ENCODE results near the gene RNF138.
"Not testable (repeated sequence)": the region's sequence is repeated elsewhere in the genome, so short reads cannot be mapped to it uniquely, and the experiment has no call there.

RNF138 gene

DNA sequence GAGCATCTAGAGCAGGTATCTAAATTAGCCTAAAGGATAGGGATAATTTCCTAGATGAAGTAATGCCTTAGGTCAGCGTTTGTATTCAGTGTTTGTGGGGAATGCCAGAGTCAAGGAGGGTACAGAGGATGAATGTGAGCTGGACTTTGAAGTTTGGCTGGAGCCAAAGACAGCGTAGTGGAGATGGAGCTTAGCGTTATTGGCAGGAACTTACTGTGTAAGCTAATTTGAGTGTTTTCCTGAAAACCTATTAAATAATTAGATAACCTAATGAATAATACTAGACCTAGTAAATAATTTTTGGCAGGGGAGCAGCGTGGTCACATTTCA lies 4.2 kb downstream of the RNF138 start:
- no peak for DNase-seq (ENCODE audit: low read depth in 2 of 2)

DNA sequence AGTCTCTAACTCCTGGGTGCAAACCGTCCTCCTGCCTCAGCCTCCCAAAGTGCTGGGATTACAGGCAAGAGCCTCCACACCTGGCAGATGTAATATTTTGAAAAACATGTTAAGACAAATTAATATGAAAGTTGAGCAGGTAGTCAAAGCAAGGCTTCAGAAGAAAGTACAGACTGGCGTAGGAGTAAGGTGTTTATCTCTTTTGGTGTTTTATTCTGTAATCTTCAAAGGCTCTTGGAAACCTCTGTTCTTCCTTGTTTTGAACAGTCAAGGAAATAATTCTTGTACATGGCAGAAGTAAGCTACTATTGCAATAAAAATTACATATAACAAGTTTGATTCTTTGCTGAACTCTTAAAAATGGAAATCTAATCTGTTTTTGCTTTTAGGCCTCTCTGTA lies 5.3 kb downstream of the RNF138 start:
- DNase-seq (ENCODE audit: low read depth in 2 of 2), result no peak

DNA sequence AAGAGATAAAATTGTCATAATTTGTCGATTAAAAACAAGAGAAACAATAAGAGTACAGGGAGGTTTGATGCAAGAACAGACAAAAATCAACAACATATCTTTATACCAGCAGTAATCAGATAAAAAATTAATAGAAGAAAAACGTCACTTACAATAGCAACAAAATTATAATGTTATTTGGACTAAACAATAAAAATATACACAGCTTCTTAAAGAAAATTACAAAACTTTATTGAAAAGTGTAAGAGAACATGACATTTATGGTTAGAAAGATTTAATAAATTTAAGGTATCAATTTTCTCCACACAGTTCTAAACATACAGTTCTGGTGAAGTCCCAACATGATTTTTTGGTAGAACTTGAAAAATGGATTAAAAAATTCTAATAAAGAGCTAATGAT lies 12.8 kb downstream of the RNF138 start:
- DNase-seq (ENCODE audit: low read depth in 2 of 2), result no peak

DNA sequence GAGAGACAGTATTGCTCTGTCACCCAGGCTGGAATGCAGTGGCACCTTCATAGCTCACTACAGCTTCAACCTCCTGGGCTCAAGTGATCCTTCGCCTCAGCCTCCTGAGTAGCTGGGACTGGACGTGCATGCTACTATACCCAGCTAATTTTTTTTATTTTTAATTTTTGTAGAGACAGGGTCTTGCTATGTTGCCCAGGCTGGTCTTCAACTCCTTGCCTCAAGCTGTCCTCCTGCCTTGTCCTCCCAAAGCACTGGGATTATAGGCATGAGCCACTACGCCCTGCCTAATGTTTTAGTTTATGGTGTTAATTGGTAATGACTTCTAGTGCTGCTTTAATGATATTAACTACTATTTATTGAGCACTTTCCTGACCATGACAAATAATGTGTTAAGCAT lies 18.3 kb downstream of the RNF138 start:
- no peak for DNase-seq (ENCODE audit: low read depth in 2 of 2)

DNA sequence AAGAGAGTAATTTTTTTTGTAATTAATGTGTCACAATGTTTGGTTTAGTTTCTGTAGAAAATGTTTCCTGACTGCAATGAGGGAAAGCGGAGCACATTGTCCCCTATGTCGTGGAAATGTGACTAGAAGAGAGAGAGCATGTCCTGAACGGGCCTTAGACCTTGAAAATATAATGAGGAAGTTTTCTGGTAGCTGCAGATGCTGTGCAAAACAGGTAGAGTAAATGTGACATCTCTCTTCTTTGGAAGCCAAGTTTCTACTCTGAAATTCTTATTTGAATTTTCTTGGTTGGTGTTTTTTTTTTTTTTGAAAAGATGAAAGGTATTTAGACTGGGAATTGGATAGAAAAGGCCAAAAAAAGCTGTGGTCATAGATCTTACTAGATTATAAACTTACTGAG lies 20.0 kb downstream of the RNF138 start:
- DNase-seq (ENCODE audit: low read depth in 2 of 2), result no peak

DNA sequence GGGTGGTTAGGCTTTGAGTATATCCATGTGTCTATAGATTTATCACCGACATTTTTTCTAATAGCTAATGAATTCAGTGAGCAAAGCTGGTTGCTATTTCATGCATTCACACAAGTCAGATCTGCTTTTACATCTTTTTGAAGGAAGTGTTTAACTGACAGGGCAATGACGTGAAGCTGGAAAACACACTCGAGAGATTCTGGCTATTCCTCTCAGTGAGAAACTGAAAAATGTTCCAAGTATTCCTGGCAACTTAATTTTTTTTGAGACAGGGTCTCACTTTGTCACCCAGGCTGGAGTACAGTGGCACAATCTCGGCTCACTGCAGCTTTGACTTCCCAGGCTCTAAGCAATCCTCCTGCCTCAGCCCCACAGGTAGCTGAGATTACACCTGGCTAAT lies 21.2 kb downstream of the RNF138 start:
- DNase-seq (ENCODE audit: low read depth in 2 of 2), result no peak

DNA sequence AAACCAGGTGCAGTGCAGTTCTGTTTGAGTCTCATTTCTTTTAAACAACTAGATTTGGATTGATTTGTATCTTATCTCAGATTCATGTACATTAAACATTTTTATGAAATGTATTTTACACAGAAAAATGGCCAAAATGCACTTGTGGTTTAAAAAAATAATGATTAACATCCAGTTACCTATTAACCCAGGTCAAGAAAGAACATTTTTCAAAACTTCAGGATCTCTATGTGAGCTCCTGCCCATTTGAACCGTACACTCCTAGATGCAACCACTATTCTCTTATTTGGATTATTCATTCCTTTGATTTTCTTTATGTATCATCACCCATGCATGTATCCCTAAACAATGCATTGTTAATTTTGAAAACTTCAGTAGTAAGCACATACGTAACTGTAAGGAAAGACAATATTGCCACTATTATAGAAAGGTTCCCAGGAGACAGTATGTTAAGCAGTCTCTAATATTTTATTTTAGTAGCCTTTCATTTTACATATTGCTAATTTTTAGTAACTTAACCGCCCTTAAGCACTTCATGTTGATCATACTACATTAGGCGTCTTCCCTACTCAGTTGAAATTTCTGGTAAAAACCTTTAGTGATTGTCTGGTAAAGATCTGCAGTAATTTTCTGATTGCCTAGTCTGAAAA lies 22.7 kb downstream of the RNF138 start:
- no peak for DNase-seq (ENCODE audit: low read depth in 2 of 2)

DNA sequence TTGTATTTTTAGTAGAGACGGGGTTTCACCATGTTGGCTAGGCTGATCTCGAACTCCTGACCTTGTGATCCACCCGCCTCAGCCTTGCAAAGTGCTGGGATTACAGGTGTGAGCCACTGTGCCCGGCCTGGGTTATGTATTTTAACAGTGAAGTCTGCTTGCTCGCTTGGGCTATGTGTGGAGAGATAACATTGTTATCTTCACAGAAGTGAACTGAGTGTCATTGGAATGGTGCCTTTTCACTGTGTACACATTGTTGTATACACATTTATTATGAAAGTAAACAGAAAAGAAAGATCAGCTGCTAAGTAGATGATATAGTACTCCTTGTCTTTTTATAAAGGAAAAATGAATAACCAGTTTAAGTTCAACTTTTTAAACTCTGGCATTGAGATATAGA lies 30.4 kb downstream of the RNF138 start:
- DNase-seq (ENCODE audit: low read depth in 2 of 2), result no peak

DNA sequence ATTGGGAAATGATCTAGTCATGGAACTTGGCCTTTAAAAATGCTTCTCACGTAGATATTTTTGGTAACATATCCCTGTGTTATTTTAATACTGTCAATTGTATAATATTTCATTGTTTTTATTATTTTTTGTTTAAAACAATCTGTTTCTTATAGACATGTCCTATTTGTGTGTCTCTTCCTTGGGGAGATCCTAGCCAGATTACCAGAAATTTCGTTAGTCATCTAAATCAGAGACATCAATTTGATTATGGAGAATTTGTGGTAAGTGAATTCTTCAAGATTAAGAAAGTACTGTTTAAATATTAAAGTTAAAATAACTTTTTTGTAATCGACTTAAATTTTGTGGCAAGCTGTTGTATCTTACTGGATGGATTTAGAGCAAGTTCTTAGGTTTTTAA lies 34.9 kb downstream of the RNF138 start:
- no peak for DNase-seq (ENCODE audit: low read depth in 2 of 2)

DNA sequence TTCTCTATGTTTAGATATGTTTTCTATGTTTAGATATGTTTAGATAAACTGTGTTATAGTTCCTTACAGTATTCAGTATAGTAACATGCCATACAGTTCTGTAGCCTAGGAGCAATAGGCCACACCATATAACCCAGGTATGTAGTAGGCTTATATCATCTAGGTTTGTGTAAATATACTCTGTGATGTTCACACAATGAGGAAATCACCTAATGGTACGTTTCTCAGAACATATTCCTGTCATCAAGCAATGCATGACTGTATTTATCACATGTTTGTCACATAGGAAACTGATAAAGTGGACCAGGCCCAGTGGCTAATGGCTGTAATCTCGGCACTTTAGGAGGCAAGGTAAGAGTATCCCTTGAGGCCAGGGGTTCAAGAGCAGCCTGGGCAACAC lies 44.0 kb downstream of the RNF138 start:
- DNase-seq (ENCODE audit: low read depth in 2 of 2), result no peak

DNA sequence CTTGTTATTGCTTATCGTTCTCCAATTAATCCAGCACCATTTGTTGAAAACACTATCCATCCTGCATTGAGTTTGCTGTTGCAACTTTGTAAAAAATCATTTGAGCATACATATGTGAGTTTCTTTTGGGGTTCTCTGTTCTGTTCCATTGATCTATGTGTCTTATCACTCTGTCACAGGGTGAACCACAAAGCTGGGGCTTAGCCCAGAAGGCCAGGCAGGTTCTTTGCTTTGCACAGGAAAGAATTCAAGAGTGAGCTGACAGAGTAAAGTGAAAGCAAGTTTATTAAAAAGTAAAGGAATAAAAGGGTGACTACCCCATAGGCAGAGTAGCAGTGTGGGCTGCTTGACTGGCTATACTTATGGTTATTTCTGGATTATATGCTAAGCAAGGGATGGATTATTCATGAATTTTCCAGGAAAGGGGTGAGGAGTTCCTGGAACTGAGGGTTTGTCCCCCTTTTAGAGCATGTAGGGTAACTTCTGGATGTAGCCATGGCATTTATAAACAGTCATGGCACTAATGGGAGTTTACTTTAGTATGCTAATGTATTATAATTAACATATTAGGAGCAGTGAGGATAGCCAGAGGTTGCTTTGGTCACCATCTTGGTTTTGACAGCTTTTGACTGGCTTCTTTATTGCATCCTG lies 46.8 kb downstream of the RNF138 start:
- DNase-seq (ENCODE audit: low read depth in 2 of 2), result no peak

DNA sequence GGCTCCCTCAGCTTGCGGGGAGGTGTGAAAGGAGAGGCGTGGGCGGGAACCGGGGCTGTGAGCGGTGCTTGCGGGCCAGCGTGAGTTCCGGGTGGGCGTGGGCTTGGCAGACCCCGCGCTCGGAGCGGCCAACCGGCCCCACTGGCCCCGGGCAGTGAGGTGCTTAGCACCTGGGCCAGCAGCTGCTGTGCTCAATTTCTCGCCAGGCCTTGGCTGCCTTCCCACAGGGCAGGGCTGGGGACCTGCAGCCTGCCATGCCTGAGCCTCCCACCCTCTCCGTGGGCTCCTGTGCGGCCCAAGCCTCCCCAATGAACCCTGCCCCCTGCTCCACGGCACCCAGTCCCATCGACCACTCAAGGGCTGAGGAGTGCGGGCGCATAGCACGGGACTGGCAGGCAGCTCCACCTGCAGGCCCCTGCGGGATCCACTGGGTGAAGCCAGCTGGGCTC lies 48.2 kb downstream of the RNF138 start:
- no peak for DNase-seq (ENCODE audit: low read depth in 2 of 2)

DNA sequence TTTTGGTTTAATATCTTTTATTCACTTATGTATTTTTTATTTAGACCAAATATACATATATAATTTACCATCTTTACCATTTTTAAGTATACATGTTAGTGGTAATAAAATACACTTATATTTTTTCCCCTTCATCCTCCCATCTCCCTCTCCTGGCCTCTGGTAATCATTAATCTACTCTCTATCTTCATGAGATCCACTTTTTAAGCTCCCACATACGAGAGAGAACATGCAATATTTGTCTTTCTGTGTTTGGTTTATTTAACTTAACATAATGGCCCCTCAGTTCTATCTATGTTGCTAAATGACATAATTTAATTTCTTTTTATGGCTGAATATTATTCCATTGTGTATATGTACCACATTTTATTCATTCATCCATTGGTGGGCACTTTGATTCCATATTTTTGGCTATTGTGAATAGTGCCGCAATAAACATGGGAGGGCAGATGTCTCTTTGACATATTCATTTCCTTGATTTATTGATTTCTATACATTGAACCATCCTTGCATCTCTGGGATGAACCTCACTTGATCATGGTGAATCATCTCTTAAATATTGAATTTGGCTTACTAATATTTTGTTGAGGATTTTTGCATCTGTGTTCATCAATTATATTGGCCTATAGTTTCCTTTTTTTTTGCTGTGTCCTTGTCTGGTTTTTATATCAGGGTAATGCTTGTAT lies 56.7 kb downstream of the RNF138 start:
- DNase-seq (ENCODE audit: low read depth in 2 of 2), result no peak

DNA sequence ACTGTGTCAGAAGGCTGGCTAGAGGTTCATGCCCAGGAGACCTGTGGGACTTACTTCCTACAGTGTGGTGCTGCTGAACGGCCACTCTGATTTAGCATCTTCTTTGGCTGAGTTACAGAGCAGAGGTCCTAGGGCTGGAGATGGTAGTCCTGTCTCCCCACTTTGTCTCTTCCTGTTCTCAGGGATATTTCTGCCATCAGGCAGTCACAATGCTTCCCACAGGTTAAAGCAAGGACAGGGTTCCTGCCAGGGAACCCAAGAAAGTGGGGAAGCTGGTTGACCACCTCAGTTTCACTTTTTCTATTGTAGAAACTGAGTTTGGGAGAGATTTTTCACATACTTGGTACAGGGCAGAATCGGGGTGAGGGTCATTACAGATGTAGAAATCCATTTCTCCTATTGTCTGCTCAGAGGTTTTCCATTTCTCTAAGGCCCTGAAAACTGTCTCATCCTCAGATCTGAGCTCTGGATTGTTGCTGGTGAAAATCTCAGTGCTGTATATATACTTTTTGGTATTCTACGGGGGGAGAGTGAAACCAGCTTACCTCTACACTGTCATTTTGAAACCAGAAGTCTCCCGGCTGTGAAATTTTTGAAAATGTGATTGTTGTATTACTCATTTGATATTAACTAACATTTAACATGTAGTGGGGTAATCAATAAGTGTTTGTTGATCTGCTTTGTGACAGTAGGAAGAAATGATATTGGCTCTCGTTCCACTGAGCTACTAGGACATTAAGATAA lies 61.2 kb downstream of the RNF138 start:
- DNase-seq (ENCODE audit: low read depth in 2 of 2), result no peak

DNA sequence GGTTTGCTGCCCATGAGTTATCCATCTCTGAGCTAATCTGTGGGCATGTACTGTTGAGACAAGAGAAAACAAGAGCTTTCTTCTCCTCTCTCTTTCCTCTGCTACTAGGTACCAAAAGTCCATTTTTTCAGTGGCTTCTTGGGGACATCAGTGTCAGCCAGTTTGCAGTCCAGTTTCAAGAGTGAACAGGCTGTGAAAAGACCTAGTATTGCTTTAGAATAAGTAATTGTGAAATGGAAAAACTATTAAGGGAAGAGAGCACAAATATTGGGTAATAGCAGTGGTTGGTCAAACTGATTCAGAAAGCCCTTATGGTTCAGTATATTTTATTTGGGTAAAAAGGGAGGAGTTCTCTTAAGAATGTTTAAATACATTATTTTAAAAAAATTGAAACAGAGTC lies 65.2 kb downstream of the RNF138 start:
- no peak for DNase-seq (ENCODE audit: low read depth in 2 of 2)

DNA sequence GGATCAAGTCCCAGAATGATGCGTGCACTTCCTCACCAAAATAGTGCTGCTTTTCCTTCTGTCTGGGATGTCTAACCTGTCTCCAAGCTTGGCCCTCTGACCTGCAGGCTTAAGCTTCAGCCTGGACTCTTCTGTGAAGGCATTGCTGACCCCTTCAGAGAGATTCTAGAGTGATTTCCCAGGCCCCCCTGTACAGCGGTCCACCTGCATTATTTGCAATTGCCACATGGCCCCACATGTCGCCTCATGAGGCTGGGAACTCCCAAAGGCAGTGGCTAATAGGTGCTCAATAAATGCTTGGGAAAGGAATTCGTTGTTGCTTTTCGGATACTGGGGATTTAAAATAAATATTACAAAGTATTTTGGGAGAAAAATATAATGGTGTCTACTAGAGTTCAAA lies 65.9 kb downstream of the RNF138 start:
- DNase-seq (ENCODE audit: low read depth in 2 of 2), result no peak

DNA sequence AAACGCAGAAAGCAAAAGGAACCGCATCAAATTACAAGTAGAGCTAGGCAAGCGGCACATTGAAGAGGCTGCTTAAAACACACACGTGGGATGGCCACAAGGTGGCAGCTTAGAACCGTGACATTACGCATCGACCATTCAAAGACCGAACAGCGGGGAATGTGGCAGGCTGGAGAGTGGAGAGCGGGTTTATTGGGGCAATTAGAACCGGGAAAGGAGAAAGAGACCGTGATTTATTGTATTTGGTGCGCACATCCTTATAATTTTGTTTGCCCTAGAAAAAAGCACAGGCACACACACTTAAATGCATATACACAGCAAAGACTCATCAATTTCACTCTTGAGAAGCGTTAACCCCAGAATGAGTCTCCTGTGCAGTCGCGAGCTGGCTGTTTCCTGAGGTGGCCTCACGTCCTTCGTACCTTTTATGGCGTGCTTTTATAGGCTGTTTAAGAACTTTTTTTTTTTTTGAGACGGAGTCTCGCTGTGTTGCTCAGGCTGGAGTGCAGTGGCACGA lies 66.5 kb downstream of the RNF138 start:
- DNase-seq (ENCODE audit: low read depth in 2 of 2), result peak; percentile 40 to 42

DNA sequence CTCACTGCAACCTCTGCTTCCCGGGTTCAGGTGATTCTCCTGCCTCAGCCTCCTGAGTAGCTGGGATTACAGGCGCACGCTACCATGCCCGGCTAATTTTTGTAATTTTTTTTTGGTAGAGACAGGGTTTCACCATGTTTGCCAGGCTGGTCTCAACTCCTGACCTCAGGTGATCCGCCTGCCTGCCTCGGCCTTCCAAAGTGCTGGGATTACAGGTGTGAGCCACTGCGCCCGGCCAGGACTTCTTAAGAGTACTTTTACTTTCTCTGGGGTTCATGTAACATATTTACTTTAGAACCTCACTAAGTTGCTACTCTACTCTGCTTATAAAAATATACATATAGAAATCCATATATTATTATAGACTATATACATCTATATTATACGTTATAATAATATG lies 67.0 kb downstream of the RNF138 start:
- DNase-seq (ENCODE audit: low read depth in 2 of 2), result not testable (repeated sequence)

DNA sequence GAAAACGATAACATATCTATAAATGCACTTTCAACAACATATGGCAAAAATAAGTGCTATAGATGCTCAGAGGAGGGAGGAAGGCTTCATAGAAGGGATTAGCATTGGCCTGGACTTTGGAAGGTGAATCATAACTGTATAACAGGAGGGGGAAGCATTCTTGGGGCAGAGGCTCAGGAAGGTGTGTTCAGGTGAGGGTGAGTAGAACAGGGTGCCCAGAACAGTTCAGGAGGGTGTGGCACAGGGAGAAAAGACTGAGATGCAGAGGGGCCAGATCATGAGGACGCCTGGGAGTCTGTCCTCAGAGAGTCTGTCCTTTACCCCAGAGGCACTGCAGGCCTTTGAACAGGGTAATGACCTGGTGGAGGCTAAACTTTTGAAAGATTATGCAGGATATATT lies 68.9 kb downstream of the RNF138 start:
- no peak for DNase-seq (ENCODE audit: low read depth in 2 of 2)

DNA sequence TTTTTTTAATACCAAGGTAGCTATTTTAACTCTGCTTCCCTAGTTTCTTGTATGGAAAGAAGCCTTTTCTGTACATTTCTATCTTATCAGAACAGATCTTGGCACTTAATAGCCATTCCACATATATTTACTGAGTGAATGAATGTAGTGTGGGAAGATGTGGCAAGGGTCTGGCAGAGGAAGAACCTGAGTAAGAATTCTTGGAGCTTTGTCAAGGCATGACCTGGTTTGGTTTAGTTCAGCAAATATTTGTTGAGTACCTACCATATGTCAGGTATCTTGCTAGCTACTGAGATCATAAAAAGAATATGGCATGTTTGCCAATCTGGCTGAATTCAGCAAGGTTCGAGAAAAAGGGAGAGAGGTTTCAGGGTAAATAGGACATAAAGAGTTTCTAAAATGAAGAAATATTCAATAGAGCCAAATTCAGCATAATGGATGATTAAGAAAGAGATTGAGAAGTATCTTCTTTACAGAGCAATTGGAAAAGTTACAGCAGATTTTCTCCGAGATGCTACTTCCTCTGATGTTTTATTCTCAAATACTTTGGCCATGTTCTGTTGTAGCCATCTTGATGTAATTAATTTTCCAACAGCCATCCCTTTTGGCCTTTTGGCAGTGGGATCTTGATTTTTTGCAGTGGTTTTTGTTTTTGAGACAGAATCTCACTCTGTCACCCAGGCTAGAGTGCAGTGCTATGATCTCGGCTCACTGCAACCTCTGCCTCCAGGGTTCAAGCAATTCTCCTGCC lies 76.5 kb downstream of the RNF138 start:
- no peak for DNase-seq (ENCODE audit: low read depth in 2 of 2)

DNA sequence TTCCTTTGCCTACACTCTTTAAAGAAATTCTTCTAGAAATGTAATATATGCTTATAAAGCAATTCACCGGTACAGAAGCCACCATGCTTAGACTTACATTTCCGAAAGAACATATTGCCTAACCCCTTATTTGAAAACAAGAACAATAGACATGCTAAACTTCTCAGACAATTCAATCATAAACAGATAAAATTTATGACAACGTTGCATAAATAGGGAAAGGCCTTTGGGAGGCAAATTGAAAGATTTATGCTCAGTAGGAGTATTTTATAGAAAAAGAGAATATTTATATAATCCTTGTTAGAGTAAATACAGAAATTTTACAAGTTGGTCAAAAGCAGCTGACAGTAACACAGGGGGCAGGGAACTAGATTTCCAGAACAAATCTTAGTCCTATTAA lies 82.0 kb downstream of the RNF138 start:
- no peak for DNase-seq (ENCODE audit: low read depth in 2 of 2)

DNA sequence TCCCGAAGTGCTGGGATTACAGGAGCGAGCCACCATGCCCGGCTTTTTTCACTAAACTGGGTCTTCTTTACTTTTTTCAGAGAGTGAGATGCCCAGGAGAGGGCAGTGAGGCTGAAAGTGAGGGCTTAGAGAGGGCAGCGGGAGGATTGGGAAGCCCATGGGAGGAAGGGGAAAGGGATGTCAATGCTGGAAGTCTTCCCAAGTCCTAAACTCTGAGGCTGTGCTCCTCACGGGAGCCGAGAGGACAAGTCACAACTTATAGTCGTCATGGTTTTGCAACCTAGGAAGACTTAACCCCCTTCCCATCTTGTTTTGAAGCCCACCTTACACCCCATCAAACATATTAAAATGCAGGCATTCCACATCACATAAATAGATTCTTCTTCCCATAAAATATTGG lies 83.0 kb downstream of the RNF138 start:
- DNase-seq (ENCODE audit: low read depth in 2 of 2), result no peak

Data from activated CD8-positive, alpha-beta memory T cell treated with anti-CD3 and anti-CD28 coated beads for 4 hours (primary cell).